ENCODE measurements around the gene MMADHC. TPM values are rescaled to one million over a fixed set of nuclear protein-coding genes. Genes with fewer than 3 reads are reported as not detected.
A peak's percentile ranks its signal among the peaks of the same experiment; 100 is the strongest.

Gene MMADHC
- total and polyA plus RNA-seq, 2 donors (not counting 1 experiment from before 2014, with no cell fraction given): 26.8 to 55.9 TPM

- Mint-ChIP-seq H3K4me1 (peaks cover 13% of the 10 kb centered on the region), H3K27ac (no peak overlapping the region), H3K27me3 (no peaks in the 10 kb centered on the region), H3K9me3 (ENCODE audit: insufficient read depth) (no peaks in the 10 kb centered on the region), H3K4me3 (no peak overlapping the region)
- H3K4me1 ChIP-seq (ENCODE audit: control insufficient read depth in 2 of 2, insufficient read depth in 2 of 2, low read length in 2 of 2): no peaks in the 10 kb centered on the region
- H3K79me2 ChIP-seq (ENCODE audit: control insufficient read depth, insufficient read depth, low read length): peaks cover 18% of the 10 kb centered on the region
- CTCF ChIA-PET: no interaction called here
- no peak overlapping the region for H3K27ac ChIP-seq (ENCODE audit: low read length in 2 of 2)
- H3K4me3 ChIP-seq (ENCODE audit: control extremely low read depth in 1 of 5, extremely low read depth in 1 of 5, insufficient read depth in 1 of 5, low read depth in 2 of 5, low read length in 4 of 5): no peak overlapping the region
- no peak overlapping the region for H2AFZ ChIP-seq (ENCODE audit: insufficient read depth, low read depth, low read length, poor library complexity, severe bottlenecking)
- intact Hi-C loops (cut with micrococcal nuclease): no loop called here
- DNase-seq (no peak), ATAC-seq (ENCODE audit: low read depth) (no peak)
- H3K4me2 ChIP-seq (replicated peaks; ENCODE audit: low read depth, low read length, poor library complexity, severe bottlenecking): no peak overlapping the region
- peaks cover 26 to 79% of the 10 kb centered on the region in 2 experiments for H3K36me3 ChIP-seq (replicated peaks in 1 of 2; ENCODE audit: control extremely low read depth in 1 of 2, control insufficient read depth in 1 of 2, extremely low read depth in 1 of 2, insufficient read depth in 2 of 2, low read length in 1 of 2)
- TF ChIP-seq EZH2 (IDR thresholded peaks at IDR 0.05; ENCODE audit: borderline replicate concordance, insufficient read depth, low read depth, low read length, poor library complexity, severe bottlenecking) (no peak), CTCF (IDR thresholded peaks at IDR 0.05) (no peak)
- H4K20me1 ChIP-seq (ENCODE audit: control insufficient read depth, insufficient read depth, low read length, poor library complexity, severe bottlenecking): peaks cover 13% of the 10 kb centered on the region
- H3K9ac ChIP-seq (ENCODE audit: low read length): no peak overlapping the region
- POLR2A ChIA-PET: no interaction called here
- no peaks in the 10 kb centered on the region for H3K27me3 ChIP-seq (replicated peaks in 1 of 4; ENCODE audit: control extremely low read depth in 1 of 4, control insufficient read depth in 3 of 4, insufficient read depth in 4 of 4, low read length in 3 of 4)
- WGBS (ENCODE audit: insufficient coverage): no CpG with 5 or more reads among the region's 2 CpGs
- H3K9me3 ChIP-seq (ENCODE audit: control extremely low read depth in 1 of 3, control insufficient read depth in 2 of 3, insufficient read depth in 1 of 3, low read length in 2 of 3): no peaks in the 10 kb centered on the region
Measured at GRCh38 chr2:149575752-149576151, 11.8 kb downstream of the MMADHC start.

DNA sequence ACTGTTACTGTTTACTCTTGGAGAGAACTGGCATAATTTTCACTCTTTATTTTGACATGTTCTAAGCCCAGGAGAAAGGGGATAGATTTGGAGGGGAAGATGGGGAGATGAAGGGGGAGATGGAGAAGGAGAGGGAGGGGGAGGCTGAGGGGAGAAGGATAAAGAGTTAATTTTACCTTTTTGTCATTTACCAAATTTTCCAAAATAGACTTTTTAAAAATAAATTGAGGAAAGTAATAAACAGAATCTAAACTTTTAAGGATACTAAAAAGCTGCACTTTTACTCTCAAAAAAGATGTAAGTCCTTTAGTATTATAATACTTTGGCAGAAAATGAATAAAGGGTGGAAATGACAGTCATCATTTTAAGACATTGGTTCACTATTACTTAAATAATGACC, 12.3 kb downstream of the MMADHC start:
- no peak for ATAC-seq (ENCODE audit: low read depth)
- TF ChIP-seq CTCF (IDR thresholded peaks at IDR 0.05) (no peak), EZH2 (IDR thresholded peaks at IDR 0.05; ENCODE audit: borderline replicate concordance, insufficient read depth, low read depth, low read length, poor library complexity, severe bottlenecking) (no peak)
- peaks cover 13% of the 10 kb centered on the region for H4K20me1 ChIP-seq (ENCODE audit: control insufficient read depth, insufficient read depth, low read length, poor library complexity, severe bottlenecking)
- H3K4me1 ChIP-seq (ENCODE audit: control insufficient read depth in 2 of 2, insufficient read depth in 2 of 2, low read length in 2 of 2): no peaks in the 10 kb centered on the region
- H3K27ac ChIP-seq (ENCODE audit: low read length in 2 of 2): peak overlapping the region in 1 of 2 donors; percentile 5
- peaks cover 27 to 77% of the 10 kb centered on the region in 2 experiments for H3K36me3 ChIP-seq (replicated peaks in 1 of 2; ENCODE audit: control extremely low read depth in 1 of 2, control insufficient read depth in 1 of 2, extremely low read depth in 1 of 2, insufficient read depth in 2 of 2, low read length in 1 of 2)
- no peak overlapping the region for H3K27ac Mint-ChIP-seq
- ChIA-PET POLR2A (no interaction called here), CTCF (no interaction called here)
- H3K4me3 Mint-ChIP-seq: no peak overlapping the region
- no peak overlapping the region for H3K9ac ChIP-seq (ENCODE audit: low read length)
- H3K9me3 ChIP-seq (ENCODE audit: control extremely low read depth in 1 of 3, control insufficient read depth in 2 of 3, insufficient read depth in 1 of 3, low read length in 2 of 3): no peaks in the 10 kb centered on the region
- H3K4me3 ChIP-seq (ENCODE audit: control extremely low read depth in 1 of 5, extremely low read depth in 1 of 5, insufficient read depth in 1 of 5, low read depth in 2 of 5, low read length in 4 of 5): no peak overlapping the region
- no peaks in the 10 kb centered on the region for H3K9me3 Mint-ChIP-seq (ENCODE audit: insufficient read depth)
- peaks cover 14% of the 10 kb centered on the region for H3K79me2 ChIP-seq (ENCODE audit: control insufficient read depth, insufficient read depth, low read length)
- no peaks in the 10 kb centered on the region for H3K27me3 Mint-ChIP-seq
- H2AFZ ChIP-seq (ENCODE audit: insufficient read depth, low read depth, low read length, poor library complexity, severe bottlenecking): no peak overlapping the region
- H3K27me3 ChIP-seq (replicated peaks in 1 of 4; ENCODE audit: control extremely low read depth in 1 of 4, control insufficient read depth in 3 of 4, insufficient read depth in 4 of 4, low read length in 3 of 4): no peaks in the 10 kb centered on the region
- peaks cover 10% of the 10 kb centered on the region for H3K4me1 Mint-ChIP-seq
- no peak for DNase-seq
- H3K4me2 ChIP-seq (replicated peaks; ENCODE audit: low read depth, low read length, poor library complexity, severe bottlenecking): no peak overlapping the region
- intact Hi-C loops (cut with micrococcal nuclease): no loop called here

Data from B cell (primary cell).